BE2C (cell line): ENCODE data around the gene INPP5J.

Source experiments
- DNase-seq: peaks from one replicate; pipeline ENCODE4 v3.0.0-alpha.2; 2020
- H3K27me3 ChIP-seq: fragments of 250-450 bp; sonication (Bioruptor Pico); 2 replicates; pipeline ENCODE4 v1.5.1; 2020; ENCODE audit warnings: mild to moderate bottlenecking
- H3K36me3 ChIP-seq: fragments of 250-450 bp; sonication (Bioruptor Pico); 2 replicates; pipeline ENCODE4 v1.5.1; 2020; ENCODE audit warnings: mild to moderate bottlenecking
- H3K4me1 ChIP-seq: fragments of 250-450 bp; sonication (Bioruptor Pico); 2 replicates; pipeline ENCODE4 v1.5.1; 2020
- H3K4me3 ChIP-seq: 2 replicates; pipeline ENCODE4 v1.5.1; 2011; ENCODE audit warnings: low read depth, low read length
- H3K9me3 ChIP-seq: fragments of 250-450 bp; sonication (Bioruptor Pico); 2 replicates; pipeline ENCODE4 v1.5.1; 2020
- CTCF ChIP-seq: IDR thresholded peaks from 2 replicates; pipeline ENCODE4 v1.5.1; 2012; ENCODE audit warnings: mild to moderate bottlenecking, low read depth, low read length

The INPP5J gene

DNA sequence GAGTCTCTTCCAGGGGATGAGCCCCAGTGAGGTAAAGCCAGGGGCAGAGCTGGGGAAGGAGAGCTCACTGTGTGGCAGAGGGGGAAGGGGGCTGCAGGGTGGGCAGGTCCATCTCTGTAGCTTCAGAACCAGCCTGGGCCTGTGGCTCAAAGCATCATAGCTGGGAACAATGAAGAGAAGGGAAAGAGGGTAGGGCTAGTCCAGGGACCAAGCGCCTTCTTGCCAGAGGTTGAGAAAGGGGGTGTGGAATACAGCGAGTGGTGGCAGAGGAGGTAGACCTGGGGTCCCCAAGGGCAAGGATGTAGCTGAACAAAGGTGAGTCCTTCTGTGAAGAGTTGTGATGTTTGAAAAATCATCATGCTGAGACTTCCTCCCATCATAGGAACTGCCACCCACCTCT, 18.8 kb downstream of the INPP5J start:
- no peaks in the 10 kb centered on the region for H3K4me1 ChIP-seq
- DNase-seq, result no peak
- H3K4me3 ChIP-seq, result no peak overlapping the region
- TF ChIP-seq CTCF, result no peak
- no peaks in the 10 kb centered on the region for H3K36me3 ChIP-seq
- no peaks in the 10 kb centered on the region for H3K27me3 ChIP-seq
- no peaks in the 10 kb centered on the region; the same call in 1 of the 2 replicates for H3K9me3 ChIP-seq

DNA sequence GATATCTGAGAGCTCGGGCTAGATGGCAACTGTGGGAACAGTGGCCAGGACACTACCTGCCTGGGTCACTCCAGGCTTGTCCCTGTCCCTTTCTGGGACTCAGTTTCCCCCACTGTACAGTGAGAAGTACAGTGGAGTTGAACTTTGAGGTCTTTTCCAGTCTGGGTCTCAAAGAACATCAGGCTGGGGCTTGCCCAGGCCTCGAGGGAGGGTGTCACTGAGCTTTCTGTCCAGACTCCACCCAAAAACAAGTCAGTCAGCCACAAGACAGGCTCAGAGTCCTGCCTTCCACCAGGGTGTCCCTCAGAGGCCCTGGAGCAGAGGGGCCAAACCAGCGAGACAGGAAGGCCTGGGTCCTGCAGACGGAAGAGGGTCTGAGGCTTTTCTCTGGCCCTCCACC, 19.5 kb downstream of the INPP5J start:
- Histone ChIP-seq H3K4me1 (no peaks in the 10 kb centered on the region), H3K27me3 (no peaks in the 10 kb centered on the region), H3K4me3 (no peak overlapping the region), H3K36me3 (no peaks in the 10 kb centered on the region), H3K9me3 (no peaks in the 10 kb centered on the region; the same call in 1 of the 2 replicates)
- TF ChIP-seq CTCF, result no peak
- no peak for DNase-seq

GRCh38 chr22:31143038-31143437, 20.3 kb downstream of the INPP5J start:
- H3K4me1 ChIP-seq, result no peaks in the 10 kb centered on the region
- no peak for TF ChIP-seq CTCF
- H3K36me3 ChIP-seq, result no peaks in the 10 kb centered on the region
- DNase-seq, result no peak
- H3K4me3 ChIP-seq, result no peak overlapping the region
- H3K9me3 ChIP-seq, result no peaks in the 10 kb centered on the region; the same call in 1 of the 2 replicates
- no peaks in the 10 kb centered on the region for H3K27me3 ChIP-seq

GRCh38 chr22:31143537-31143936, 20.8 kb downstream of the INPP5J start:
- Histone ChIP-seq H3K4me3 (no peak overlapping the region), H3K4me1 (no peaks in the 10 kb centered on the region), H3K9me3 (no peaks in the 10 kb centered on the region; the same call in 1 of the 2 replicates), H3K36me3 (no peaks in the 10 kb centered on the region), H3K27me3 (no peaks in the 10 kb centered on the region)
- no peak for DNase-seq
- no peak for TF ChIP-seq CTCF

- Histone ChIP-seq H3K4me3 (no peak overlapping the region), H3K27me3 (no peaks in the 10 kb centered on the region), H3K9me3 (no peaks in the 10 kb centered on the region; the same call in 1 of the 2 replicates), H3K36me3 (no peaks in the 10 kb centered on the region), H3K4me1 (no peaks in the 10 kb centered on the region)
- no peak for DNase-seq
- TF ChIP-seq CTCF, result no peak
Observed at GRCh38 chr22:31144223-31144622, 21.5 kb downstream of the INPP5J start.

DNA sequence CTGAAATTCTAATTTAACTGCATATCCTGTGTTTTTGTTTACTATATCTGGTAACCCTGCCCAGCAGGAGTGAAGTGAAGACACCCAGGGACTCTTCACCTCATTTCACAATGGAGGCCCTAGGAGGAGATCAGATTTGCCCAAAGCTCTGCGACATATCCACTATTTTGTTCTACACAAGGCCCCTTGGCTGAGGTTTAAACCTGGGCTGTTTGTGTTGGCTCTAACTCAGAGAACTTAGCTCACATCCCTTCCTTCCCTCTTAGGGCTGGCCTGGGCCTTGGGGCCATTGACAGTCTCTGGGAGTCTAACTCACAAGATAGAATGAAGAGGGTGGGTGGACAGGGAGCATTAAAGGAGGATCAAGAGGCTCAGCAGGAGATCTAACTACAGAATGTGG, 25.7 kb downstream of the INPP5J start:
- H3K36me3 ChIP-seq, result no peaks in the 10 kb centered on the region
- DNase-seq, result no peak
- TF ChIP-seq CTCF, result no peak
- H3K4me3 ChIP-seq, result no peak overlapping the region
- H3K4me1 ChIP-seq, result no peaks in the 10 kb centered on the region
- H3K27me3 ChIP-seq, result no peaks in the 10 kb centered on the region
- H3K9me3 ChIP-seq, result no peaks in the 10 kb centered on the region; the same call in 1 of the 2 replicates
